ENCODE results near the gene FNIP2.

The FNIP2 gene

DNA sequence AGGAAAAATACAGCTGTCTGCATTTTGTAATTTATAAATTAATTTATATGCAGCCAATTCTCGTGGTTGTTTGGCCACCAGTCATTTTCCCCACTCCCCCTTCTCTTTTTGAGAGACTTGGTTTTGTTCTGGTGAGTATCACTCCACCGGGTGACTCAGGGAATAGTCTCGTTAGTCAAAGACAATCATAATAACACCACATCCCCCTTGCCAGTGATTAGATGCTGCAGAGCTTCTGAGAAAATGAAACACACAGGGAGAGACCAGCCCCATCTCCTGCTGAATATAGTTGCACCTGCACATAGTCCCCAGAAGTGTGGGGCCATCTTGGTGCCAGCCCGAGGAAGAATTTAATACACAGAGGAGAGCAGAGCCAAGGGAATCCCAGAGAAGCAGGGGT lies 8.0 kb upstream of the FNIP2 start:
- no peak overlapping the region for H3K4me3 ChIP-seq (ENCODE audit: low read depth, low read length)

DNA sequence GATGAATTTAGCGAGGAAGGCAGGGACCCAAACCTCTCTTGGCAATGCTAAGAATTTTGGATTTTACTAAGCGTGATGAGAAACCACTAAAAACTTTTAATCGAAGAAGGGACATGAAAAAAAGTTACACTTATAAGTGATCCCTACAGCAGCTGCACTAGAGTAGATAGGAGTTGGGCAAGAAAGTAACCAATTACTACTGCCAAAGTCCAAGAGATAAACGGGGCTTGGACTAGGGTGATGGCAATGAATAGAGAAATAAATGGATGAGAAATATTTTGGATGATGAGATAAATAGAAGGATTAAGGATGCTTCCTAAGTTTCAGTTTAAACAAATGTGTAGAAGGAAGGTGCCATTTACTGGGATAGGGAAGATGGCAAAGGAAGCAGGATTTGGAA lies 6.3 kb upstream of the FNIP2 start:
- no peak overlapping the region for H3K4me3 ChIP-seq (ENCODE audit: low read depth, low read length)

DNA sequence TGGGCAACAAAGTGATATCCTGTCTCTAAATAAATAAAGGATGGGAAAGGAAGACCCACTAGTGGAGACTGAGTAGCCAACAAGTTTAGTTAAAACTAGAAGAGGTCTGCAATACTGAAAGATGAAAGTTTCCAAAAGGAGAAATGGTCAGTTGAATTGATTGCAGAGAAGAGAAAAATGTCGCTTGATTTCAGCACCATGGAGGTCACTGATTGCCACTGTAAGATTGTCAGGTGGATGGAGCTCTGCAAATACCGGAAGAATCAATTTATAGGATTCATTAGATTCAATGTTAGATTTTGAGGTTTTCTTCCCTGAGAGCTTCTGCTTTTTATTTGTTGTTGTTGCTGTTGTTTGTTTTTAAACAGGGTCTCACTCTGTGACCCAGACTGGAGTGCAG lies 5.4 kb upstream of the FNIP2 start:
- H3K4me3 ChIP-seq (ENCODE audit: low read depth, low read length), result no peak overlapping the region

DNA sequence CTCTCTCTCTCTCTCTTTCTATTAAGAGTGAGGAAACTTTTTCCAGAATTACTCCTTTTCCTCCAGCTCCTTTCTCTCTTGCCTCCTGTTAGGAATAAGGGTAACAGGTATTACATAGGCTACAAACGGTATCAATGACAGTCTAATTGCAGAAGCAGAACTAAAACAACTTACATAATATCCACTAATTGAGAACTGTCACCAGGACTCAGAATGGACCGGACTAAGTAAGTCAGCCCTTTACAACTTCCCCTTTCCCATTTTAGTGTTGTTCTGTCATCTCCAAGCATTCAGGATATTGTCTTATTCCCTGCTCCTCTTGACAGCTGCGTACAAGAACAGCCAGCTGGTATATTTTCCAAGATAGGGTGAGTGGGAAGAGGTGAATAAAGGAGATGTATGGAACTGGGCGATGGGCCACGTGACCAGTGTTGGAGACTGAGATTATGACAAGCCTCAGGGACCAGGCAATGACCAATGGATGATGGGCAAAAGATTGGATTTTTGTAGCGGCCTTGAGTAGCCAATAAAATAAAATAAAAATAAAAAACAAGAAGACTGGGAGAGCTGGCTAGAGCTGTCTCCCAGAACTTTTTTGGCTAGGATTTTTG lies 2.3 kb upstream of the FNIP2 start:
- no peak overlapping the region for H3K4me3 ChIP-seq (ENCODE audit: low read depth, low read length)

- H3K4me3 ChIP-seq (ENCODE audit: low read depth, low read length), result no peak overlapping the region
These were observed 1.4 kb upstream of the FNIP2 start for GRCh38 chr4:158767451-158767850.

DNA sequence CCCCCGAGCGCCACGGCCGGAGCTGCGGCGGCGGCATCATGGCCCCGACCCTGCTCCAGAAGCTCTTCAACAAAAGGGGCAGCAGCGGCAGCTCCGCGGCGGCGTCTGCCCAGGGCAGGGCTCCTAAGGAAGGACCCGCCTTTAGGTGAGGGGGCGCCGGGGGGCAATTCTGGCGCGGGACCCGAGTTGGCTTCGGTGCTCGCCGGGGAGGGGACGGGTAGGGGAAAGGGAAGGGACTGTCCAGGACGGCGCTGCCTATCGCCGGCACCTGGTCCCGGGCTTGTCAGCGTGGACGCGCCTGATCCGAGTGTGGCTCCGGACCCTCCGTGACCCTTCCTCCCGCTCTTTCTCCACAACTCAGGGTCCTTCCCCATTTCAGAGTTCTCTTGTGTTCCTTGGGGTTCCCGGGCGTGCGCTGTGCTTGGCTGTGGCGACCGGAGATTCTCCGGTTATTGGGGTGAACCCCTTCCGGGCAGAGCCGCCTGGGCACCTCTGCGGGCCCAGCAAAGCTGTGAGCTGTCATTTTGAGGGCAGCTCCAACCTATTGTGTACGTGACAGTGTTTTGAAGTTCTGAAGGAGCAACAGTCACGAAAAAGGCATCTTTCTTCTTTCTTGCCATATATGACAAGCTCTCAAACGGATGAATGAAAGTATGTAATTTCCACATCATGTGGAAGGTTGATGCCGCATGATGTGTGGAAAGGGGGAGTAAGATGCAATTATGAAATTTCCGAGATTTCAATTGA lies 522 bp downstream of the FNIP2 start:
- peak overlapping the region; percentile 84 for H3K4me3 ChIP-seq (ENCODE audit: low read depth, low read length)

GRCh38 chr4:158770671-158771070 lies 1.8 kb downstream of the FNIP2 start:
- H3K4me3 ChIP-seq (ENCODE audit: low read depth, low read length), result no peak overlapping the region

- H3K4me3 ChIP-seq (ENCODE audit: low read depth, low read length), result no peak overlapping the region
These were observed 3.0 kb downstream of the FNIP2 start for GRCh38 chr4:158771776-158772175.

- H3K4me3 ChIP-seq (ENCODE audit: low read depth, low read length), result no peak overlapping the region
These were observed 6.3 kb downstream of the FNIP2 start for GRCh38 chr4:158775091-158775651.

DNA sequence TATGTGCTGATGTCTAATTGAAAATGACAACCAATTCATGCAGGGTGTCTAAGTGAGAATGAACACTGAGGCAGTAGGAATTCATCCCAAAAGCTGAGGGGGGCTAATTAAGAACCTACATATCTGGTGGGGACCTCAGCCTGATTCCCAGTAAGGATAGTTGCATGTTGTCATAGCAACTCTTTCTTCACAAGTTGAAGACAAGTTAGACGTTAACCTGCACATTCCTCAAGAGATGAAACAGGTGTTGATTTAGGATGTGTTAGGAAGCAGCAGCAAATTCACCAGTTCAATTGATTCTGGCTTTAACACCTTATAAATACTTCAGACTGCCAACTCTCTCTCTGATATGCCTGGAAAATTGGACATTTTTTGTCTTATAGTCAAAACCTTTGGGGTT lies 7.3 kb downstream of the FNIP2 start:
- H3K4me3 ChIP-seq (ENCODE audit: low read depth, low read length), result no peak overlapping the region

- H3K4me3 ChIP-seq (ENCODE audit: low read depth, low read length), result no peak overlapping the region
These were observed 8.8 kb downstream of the FNIP2 start for GRCh38 chr4:158777423-158778155.

- H3K4me3 ChIP-seq (ENCODE audit: low read depth, low read length), result no peak overlapping the region
These were observed 9.4 kb downstream of the FNIP2 start for GRCh38 chr4:158778156-158778711.

DNA sequence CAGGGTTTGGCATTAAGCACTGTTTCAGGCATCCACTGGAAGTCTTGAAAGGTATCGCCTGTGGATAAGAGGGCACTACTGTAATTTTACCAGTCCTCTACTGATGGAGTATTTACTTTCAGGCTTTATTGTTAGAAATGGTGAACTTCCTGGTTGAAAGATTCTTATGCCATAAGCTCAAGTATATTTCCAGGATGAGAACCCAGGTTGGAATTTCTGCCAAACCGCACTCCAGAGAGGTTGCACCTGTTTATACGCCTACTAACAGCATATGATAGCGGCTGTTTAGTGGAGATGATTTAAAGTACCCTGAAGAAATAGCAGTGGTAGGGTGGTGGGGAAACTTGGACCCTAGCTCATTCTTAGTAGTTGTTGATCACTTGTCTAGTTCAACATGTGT lies 9.9 kb downstream of the FNIP2 start:
- no peak overlapping the region for H3K4me3 ChIP-seq (ENCODE audit: low read depth, low read length)

DNA sequence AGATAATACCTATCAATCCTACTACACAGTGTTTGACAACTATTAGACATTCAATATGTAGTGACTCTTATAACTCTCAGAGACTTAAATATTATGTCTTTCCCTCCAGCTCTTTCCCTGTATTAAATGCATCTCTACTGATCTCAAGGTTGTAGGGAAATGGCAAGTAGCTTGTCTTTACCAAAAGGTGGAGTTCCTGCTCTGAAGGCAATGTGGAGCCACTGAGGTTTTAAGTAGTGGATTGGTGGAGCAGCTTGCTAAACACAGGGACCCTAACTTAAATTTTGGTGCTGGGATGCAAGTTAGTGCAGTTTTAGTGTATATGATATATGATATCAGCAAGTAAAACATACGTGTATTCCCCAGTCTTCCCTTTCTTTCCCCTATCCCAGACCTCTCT lies 13.1 kb downstream of the FNIP2 start:
- H3K4me3 ChIP-seq (ENCODE audit: low read depth, low read length), result no peak overlapping the region

DNA sequence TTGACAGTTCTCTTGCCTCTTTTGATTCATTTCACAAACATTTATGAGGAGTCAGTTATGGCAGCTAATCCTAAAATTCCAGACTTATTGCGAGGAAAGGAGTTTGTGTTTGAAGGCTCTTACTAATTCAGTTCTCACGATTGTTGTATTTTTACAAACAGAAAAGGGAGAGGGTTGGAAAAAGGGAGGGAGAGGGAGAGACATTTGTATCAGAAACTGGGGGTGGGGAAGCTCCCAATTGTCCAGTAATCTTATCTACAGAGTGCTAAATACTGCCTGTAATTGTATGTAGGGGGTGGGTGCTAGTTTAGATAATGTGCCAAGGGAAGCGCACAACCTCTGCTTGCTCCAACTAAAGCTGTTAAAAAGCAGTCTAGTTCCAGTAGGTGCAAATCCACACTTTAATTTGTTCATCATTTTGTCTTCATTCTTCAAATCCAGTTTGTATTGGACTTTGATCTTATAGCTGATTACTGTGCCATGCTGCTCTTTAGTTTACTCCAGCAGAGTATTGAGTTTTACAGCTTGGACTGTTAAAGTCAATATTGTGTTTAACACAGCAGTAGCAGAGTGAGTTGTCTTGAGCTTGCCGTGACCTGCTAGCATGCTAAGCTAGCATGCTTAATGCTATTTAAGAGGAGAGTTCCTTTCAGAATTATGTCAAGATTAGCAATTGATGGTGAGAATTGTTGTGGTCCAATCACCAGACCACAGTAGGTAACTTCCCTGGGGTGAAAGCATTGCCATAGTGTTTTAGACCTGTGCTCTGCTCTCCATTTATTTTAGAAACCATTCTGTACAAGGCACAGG lies 13.9 kb downstream of the FNIP2 start:
- no peak overlapping the region for H3K4me3 ChIP-seq (ENCODE audit: low read depth, low read length)

GRCh38 chr4:158783785-158784184 lies 15.0 kb downstream of the FNIP2 start:
- H3K4me3 ChIP-seq (ENCODE audit: low read depth, low read length), result no peak overlapping the region

- no peak overlapping the region for H3K4me3 ChIP-seq (ENCODE audit: low read depth, low read length)
These were observed 16.9 kb downstream of the FNIP2 start for GRCh38 chr4:158785718-158786117.

DNA sequence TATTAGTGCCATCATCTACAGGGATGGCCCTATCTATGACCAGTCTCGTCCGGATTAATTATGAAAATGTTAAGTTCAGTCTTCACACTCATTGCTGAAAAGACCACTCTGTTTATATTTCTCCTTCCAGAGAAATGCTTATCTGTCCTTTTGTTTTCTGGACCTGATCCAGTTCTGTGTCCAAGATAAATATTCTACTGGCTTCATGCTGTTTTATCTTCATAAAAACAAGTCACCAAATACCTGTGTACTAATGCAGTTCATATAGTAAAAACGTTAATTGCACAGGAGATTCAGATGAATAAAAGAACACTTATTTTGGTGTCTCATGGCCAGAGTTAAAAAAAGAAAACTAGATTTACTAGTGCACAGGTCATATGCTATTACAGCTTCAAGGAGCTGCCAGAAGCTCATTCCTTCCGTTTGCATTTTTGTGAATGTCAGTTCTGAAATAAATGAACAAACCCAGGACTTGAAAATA lies 17.3 kb downstream of the FNIP2 start:
- no peak overlapping the region for H3K4me3 ChIP-seq (ENCODE audit: low read depth, low read length)

DNA sequence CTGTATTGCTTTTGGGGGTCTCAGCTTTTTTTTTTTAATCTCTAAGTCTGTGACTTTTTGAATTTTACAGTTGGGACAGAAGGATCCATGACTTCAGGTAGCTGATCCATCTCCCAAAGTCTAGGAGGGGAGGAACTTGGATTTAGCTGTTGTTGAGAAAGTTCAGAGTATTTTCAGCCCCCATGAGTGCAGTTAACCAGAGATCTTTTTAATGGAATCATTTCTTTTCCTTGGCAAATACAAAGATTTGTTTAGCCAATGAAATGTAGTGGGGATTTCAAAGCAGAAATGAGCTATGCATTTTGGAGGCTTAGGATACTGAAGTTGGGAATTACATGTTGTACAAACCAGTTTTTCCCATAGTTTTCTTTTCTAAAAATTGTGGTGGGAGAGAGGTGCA lies 18.1 kb downstream of the FNIP2 start:
- H3K4me3 ChIP-seq (ENCODE audit: low read depth, low read length), result no peak overlapping the region

DNA sequence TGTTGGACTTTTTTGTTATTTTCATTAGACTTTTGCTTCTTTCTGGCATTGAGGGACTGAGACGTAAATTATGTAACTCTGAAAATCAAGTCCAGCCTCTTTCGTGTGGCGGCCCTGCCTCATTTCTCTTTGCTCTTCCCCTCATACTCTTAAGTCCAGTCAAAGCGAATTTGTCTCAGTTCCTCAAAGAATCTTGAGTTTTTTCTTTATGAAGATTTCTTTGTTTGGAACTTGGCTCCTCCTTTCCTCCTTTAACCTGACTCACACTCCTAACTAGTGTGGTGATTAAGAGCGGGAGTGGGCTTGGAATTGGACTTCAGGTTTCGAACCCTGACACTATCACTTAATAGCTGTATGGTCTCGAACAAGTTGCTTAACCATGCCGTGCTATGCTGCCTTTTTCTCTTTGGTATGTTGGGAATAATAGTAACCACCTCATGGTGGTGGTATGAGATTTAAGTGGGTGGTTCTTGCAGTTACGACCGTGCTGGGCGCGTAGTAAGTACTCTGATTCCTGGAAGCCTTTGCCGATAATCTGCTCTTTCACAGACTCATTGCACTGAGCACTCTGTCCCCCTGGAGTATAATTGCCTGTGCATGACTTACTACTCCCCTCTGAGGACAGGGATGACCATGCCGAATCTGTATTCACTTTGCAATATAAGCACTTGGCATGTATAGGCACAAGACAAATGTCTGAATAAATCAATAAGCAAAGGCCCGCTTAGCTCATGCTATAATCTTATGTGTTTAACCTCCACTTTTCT lies 19.1 kb downstream of the FNIP2 start:
- H3K4me3 ChIP-seq (ENCODE audit: low read depth, low read length), result no peak overlapping the region

Data from iPS-11a (cell line).